ENCODE data around the gene LHFPL3.

DNA sequence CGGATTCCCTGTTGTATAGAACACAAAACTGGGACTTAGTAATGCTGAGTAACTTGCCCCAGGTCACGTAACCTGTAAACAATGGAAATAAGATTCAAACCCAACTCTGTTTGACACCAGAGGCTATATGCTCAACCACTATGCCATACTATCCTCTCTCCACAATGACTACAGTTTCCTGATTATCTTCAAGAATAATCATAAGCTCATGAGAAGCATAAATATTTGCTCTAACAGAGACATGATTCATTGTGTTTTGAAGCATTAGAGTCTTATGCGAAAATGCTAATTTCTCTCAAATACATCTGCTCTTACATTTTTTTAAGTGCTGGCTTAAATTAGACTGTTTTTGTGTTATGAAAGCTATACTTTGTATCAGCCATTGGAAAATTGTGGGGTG is 241.3 kb downstream of the LHFPL3 start:
- TF ChIP-seq, protein P1, sequence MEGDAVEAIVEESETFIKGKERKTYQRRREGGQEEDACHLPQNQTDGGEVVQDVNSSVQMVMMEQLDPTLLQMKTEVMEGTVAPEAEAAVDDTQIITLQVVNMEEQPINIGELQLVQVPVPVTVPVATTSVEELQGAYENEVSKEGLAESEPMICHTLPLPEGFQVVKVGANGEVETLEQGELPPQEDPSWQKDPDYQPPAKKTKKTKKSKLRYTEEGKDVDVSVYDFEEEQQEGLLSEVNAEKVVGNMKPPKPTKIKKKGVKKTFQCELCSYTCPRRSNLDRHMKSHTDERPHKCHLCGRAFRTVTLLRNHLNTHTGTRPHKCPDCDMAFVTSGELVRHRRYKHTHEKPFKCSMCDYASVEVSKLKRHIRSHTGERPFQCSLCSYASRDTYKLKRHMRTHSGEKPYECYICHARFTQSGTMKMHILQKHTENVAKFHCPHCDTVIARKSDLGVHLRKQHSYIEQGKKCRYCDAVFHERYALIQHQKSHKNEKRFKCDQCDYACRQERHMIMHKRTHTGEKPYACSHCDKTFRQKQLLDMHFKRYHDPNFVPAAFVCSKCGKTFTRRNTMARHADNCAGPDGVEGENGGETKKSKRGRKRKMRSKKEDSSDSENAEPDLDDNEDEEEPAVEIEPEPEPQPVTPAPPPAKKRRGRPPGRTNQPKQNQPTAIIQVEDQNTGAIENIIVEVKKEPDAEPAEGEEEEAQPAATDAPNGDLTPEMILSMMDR (conservative IDR thresholded peaks at IDR 0.05; ENCODE audit: low read depth in 2 of 2) = no peak
- TF ChIP-seq EZH2 (IDR thresholded peaks at IDR 0.05; ENCODE audit: low read depth, unreplicated experiment) = no peak
- no peak for TF ChIP-seq POLR2AphosphoS5 (IDR thresholded peaks at IDR 0.05; ENCODE audit: low read depth)
- TF ChIP-seq, protein P2, sequence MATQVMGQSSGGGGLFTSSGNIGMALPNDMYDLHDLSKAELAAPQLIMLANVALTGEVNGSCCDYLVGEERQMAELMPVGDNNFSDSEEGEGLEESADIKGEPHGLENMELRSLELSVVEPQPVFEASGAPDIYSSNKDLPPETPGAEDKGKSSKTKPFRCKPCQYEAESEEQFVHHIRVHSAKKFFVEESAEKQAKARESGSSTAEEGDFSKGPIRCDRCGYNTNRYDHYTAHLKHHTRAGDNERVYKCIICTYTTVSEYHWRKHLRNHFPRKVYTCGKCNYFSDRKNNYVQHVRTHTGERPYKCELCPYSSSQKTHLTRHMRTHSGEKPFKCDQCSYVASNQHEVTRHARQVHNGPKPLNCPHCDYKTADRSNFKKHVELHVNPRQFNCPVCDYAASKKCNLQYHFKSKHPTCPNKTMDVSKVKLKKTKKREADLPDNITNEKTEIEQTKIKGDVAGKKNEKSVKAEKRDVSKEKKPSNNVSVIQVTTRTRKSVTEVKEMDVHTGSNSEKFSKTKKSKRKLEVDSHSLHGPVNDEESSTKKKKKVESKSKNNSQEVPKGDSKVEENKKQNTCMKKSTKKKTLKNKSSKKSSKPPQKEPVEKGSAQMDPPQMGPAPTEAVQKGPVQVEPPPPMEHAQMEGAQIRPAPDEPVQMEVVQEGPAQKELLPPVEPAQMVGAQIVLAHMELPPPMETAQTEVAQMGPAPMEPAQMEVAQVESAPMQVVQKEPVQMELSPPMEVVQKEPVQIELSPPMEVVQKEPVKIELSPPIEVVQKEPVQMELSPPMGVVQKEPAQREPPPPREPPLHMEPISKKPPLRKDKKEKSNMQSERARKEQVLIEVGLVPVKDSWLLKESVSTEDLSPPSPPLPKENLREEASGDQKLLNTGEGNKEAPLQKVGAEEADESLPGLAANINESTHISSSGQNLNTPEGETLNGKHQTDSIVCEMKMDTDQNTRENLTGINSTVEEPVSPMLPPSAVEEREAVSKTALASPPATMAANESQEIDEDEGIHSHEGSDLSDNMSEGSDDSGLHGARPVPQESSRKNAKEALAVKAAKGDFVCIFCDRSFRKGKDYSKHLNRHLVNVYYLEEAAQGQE (IDR thresholded peaks at IDR 0.05; ENCODE audit: unreplicated experiment) = no peak
- TF ChIP-seq NANOG (IDR thresholded peaks at IDR 0.05; ENCODE audit: borderline replicate concordance) = no peak
- no peak for TF ChIP-seq JUNB (IDR thresholded peaks at IDR 0.05; ENCODE audit: unreplicated experiment)
- no peak for TF ChIP-seq STAT1 (IDR thresholded peaks at IDR 0.05; ENCODE audit: unreplicated experiment)
- TF ChIP-seq ZNF114 (CRISPR knock-in tag; IDR thresholded peaks at IDR 0.05) = no peak
